GM21737 (cell line): ENCODE data around the gene ESPN.

Experiments used
- ATAC-seq: cut with Tn5 transposase; IDR thresholded peaks from one replicate; pipeline ENCODE4 v1.9.1; 2021; ENCODE audit warnings: mild to moderate bottlenecking, moderate library complexity; ENCODE audit not compliant: unreplicated experiment

Gene ESPN

DNA sequence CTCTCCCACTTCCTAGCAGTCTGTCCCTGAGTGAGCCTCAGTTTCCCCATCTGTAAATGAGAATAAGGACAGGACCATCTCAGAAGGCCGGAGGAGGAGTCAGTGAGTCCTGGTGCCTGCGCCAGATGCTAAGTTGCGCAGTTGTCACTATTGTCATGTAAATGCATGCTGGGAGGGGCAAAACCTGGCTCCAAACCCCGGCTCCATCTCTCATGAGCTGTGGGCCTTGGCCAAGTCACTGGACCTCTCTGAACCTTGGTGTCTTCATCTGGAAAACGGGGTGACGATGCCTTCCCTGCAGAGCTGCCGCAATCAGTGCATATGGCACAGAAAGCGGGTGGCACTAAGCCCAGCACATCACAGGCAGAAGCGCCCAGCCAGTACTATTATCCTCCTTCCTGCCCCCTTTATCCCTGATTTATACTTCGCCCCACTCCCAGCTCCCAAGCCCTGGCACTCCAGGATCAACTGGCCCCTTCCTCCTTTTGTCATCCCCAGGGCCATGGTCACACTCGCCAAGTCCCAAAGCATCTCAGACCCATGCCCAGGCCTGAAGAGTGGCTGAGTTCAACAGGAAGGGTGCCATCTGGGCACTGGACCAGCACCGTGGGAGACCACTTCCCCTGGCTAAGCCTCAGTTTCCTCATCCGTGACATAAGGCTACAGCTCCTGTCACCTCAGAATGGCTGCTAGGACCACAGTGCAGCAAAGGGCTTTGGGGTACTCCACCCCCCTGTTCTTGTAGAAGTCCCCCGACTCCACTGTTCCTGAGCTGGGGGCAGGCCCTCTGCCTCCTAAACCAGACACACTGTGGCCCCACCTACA lies 71.2 kb downstream of the ESPN start:
- no peak for ATAC-seq

DNA sequence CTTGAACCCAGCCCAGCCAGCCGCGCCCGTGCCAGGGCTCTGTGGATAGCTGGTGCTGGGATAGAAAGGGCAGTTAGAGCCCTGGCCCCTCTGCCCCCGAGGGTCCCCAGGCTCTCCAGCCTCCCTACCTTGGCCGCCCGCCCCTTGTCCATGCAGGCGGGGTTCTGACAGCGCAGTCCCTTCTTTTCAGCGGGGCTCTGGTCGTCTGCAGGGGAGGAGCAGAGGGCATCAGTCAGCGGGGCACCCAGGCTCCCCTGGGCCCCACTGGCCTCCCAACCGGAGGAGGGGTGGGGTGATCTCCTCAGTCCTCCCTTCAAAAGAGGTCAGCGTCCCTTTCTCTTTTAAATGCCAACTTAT lies 71.8 kb downstream of the ESPN start:
- ATAC-seq, result no peak

DNA sequence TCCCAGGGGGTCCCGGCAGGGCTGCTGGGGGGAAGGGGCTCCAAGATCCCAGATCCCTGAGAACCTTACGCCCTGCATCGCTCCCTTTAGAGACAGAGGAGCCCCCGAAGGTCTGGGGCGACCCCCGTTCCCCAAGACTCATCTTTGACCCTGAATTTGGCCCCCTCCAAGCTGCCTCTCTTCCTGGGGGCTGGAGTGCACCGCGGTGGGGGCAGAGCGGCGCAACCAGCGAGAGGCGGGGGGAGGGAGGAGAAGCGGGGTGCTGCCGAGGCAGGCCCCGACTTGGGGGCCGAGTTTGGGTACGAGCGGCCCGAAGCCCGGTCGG lies 72.3 kb downstream of the ESPN start:
- no peak for ATAC-seq

DNA sequence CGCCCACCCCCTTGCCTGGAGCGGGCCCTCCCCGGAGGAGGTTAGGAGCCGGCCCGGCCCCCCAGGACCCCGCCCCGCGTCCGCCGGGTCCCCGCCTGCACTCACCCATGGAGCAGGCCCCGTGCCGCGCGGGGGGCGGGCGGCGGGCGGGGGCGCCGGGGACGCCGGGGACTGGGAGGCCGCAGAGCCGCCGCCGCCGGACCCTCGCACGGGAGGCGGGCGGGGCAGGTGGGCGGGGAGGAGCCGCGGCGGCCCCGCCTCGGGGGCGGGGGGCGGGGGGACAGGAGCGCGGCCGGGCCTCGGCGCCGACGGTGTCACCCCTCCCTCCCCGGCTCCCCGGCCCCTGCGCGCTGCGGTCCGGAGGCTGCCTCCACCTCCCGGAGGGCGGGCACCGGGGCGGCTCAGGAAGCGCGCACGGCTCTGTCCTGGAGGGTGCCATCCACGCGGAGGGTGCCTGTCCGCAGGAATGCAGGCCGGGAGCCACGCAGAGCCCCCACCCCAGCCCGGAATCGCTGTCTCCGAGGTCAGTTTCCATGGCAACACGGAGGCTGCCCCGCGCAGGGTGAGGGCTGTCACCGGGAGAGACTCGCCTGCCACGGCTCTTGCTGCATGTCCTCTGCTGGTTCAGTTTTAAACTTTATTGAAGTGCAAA lies 72.8 kb downstream of the ESPN start:
- ATAC-seq, result no peak

DNA sequence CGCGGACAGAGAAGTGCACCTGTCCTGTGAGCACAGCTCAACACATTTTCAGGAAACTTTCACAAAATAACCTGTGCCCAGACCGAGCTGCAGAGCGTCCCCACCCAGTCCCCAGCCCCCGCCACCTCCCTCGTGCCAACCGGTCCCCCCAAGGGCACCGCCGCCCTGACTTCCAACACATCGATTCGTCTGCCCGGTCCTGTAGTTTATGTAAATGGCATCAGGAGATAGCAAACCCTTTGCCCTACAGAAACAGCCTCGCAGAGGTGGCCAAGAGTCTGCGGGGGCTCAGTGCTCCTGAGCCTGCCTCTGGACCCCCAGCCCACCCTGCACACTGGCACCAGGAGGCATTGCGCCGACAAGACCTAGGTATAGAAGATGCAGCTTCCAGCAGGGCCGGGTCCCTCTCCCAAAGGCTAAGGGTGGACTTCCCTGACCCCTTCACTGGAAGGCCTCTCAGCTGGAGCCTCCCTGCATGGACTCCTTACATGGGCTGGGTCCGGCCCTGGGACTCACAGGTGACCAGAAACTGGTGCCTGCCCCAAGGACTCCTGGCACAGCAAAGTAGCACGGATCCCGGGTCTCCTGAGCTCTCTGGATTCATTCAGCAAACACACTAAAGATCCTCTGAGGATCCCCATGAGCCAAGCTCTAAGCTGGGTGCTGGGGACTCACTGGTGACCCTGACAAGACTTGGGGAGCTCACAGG lies 73.4 kb downstream of the ESPN start:
- ATAC-seq, result no peak

DNA sequence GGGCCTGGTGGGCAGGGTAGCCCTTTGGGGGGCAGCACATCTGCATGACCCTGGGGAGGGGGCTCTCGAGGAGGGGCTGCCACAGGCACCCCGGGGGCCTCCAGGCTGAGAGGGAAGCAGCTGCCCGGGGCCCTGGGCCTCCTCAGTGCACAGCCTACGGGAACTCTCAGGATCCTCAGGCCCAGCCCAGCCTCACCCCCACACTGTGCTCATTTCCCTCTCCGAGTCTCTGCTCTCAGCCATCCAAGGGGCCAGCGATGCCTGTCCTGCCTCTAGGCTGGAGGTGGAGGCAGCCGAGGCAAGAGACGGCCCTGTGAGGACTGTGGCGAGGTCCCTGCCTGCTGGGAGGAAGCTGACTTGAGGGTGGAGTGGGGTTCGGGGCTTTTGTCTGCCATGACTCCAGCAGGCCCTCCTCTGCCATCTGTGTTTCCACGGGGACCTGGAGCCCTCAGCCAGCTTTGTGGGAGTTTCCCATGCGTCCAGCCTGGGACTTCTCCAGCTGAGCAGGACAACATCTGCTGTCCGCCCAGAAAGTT lies 74.1 kb downstream of the ESPN start:
- no peak for ATAC-seq

DNA sequence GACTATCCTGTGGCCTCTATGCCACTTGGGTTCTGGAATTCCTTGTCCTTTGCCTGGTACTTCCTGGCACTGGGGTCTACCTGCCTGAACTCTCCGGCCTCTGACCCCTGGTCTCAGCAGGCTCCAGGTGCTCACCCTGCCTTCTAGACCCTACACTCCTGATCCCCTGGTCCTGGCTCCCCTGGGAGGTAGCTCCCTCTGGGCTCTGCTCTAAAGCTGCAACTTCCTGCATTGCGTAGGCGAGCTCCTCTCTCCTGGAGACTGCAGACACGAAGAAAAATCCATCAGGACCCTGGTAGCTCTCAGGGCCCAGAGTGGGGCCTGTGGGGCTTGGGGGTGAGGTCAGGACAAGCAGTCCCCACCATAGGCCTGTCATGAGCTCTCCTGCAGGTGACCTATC lies 74.7 kb downstream of the ESPN start:
- no peak for ATAC-seq

DNA sequence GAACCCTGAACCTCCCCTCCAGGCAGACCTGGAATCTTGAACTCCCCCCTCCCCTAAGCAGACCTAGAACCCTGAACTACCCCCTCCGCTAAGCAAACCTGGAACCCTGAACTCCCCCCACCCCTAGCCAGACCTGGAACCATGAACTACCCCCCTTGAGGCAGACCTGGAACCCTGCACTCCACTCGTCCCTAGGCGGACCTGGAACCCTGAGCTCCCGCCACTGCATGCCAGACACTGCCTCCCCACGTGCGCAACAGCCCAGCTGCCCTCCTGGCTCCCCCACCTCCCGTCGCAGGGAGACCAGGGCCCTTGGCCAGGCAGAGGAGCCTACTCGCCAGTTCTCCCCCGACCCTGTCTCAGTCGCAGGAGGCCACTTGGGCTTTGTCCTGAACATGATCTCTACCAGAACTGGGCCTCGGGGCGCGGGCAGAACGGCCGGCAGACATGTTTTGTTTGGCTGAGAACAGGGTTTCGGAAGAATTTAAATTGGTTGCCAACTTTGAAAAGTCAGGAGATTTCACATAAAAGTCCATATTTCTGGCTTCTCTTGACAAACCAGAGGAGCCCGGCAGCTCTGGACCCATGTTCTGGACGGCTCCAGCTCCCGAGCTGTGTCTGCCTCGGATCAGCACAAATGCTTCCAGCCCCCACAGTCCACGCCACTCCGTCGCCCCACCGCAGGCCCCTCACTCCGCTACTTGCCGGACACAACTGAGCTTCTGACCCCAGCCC lies 76.1 kb downstream of the ESPN start:
- no peak for ATAC-seq

DNA sequence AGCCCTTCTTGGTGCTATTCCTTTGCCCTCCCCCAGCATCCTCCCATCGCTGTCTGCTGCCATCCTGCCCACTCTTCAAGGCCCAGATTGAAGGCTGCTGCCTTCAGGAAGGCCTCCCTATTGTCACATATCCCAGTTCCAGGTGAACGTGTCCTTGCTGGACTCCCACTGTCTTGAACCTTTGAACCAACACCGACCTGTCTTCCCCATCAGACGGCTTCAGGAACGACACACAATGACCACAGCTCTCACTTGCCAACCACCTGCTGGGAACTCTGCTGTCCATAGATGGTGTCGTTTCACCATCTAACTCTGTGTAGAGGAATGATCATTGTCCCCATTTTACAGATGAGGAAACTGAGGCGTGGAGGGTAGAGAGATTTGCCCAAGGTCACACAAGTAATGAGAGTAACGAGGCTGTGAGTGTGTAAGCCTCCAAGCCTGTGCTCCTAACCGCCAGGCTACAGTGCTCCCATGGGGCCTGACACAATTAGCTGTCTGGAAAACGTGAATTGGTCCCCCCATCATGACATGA lies 76.8 kb downstream of the ESPN start:
- ATAC-seq, result no peak

DNA sequence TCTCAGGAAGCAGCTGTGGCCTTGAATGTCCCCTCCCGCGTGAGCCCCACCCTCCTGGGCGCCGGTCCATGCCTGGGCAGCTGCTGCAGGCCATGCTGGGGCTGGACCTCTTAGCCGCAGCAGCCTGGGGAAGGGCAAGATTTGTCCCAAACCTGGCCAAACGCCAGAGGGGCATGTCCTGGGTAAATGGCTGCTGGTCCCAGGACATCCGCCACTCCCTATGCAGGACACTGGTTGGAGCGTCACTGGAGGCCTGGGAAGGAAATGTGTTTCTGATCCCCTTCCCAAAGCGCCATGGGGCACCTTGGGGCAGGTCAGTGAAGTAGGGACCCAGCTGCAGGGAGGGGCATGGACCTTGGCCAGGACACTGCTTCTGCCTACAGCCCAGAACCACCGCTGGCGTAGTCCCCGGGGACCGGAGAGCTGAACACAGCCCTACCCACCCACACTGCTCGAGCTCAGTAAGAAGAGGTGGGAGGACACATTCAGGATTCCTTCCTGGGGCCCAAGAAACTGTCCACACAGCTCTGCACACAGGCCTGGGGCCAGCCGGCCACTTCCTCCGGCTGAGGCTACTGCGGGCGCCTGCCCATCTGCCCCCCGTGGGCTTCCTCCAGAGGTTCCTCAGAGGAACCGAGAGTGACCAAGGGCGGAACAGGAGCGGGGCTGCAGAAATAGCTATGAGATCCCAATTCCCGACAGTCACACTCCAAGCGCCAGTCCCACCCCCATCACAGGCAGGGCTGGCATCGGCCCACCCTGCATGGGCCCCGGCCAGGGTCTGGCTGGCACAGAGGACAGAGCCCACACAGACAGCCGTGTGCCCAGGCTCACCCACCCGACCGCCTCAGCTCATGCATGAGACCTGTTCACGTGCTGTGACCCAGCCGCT lies 77.7 kb downstream of the ESPN start:
- ATAC-seq, result no peak

DNA sequence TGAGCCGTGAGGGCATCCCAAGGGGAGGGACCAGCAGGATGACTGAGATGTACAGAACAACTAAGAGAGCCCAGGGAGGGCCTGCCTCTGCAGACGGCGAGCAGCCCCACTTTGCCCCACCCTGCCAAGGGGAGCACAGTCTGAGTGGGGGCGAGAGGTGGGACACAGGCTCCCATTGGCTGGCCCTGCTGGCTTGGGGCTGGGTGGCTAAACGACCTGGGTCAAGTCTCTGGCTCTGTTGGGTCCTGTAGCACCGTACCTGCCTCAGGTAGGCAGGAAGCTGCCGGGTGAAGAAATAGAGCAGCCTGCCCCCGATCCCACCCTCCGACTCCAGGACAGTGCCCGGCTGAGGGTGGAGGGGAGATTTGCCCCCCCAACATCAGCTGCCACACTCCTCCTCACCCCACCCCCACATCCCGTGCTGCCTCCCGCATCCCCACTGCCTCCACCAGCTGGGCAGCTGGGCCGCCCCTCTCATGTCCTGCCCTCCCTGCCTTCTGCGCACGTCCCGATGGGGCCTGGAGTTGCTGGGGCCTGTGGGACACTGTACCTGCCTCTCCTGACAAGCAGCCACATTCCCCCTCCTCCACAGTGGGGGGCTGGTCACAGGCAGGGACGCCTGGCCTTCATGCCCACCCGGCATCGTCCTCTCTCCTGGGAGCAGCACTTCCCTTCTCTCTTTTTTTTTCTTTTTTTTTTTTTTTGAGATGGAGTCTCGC lies 79.5 kb downstream of the ESPN start:
- ATAC-seq, result no peak

DNA sequence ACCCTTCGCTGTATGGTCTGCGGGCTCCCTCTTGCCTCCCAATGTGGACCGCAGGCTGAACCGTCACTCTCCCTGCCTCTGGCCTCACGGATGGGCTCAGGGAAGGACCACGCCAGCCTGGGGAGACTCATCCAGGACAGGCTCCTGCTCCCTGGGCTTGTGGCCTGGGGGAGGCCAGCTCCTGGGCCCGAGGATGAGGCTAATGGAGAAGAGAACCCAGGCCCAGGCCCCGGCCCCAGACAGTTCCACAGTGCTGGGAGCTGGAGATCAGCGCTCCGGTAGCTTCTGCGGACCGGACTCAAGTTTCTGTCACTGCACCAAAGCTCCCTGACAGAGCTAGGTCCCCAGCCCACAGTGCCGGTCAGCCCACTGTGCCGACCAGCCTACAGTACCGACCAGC lies 80.3 kb downstream of the ESPN start:
- ATAC-seq, result no peak

DNA sequence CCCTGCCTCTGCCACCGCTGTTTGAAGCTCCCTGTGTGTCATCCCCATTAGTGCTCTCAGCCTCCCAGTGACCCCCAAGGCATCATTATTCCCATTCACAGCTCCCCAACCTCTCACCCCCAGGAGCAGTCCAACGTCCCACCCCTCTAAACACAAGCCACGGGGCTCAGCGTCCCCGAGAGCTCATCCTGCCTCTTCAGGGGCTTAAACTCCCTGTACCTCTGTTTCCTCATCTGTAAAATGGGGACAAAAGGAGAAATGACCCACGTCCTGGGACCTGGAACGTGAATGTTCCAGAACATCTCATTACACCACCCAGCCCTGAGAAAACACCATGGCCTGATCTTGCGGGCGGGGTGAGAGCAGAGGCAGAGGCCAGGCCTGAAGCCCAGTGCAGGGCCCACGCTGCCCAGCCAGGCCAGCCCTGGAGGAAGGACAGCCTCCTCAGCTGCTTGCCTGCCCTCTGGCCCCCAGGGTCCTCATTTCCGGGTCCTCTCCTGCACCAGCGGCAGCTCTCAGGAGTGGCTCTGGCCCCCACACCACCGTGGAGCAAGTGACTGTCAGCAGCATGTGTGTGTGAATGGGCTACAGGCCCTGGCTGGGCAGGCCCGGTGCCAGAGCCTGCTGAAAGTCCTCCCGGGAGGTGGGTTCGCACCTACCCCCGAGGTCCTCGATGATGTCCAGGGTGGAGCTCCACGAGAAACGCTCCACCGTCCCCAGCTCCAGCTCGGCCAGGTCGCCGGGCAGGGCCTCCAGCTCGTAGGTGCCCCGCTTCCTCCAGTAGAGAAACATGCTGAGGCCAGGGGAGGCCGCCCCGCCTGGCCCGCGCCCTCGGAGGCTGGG lies 81.0 kb downstream of the ESPN start:
- ATAC-seq, result no peak

DNA sequence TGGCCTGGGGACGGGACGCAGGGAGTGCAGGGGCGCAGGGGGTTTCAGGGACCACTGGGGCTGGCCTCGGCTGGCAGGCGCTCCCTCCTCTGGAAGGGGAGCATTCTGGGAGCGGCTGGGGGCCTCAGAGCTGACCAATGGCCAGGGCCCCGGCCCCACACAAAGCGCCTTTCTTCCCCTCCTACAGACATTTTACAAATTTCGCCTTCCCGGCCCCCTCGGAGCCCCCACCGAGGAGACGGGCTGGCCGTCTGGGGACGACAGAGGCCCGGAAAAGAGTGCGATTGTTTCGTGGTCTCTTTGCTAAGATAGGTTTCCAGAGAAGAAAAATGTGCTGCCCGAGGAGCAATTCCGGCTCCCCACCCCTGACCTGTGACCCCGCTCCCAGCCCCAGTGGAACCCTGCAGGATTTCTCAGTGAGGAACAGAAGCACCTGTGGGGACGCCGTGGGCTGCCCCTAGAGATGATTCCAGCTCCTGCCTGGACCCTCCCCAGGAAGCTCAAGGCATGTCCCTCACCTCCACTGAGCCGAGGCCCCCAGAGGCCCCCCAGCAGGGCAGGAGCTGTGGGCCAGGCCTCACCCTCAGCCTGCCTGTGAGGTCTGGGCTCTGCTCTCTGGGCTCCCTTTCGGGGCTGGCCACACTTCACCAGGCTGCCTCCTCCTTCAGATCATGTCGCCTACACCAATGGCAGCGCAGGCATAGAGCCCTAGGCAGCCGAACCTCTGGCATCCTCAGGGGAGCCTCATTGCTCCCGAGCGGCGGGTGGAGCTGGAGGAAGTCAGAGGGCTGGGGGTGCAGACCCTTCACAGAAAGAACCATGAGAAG lies 81.8 kb downstream of the ESPN start:
- no peak for ATAC-seq

DNA sequence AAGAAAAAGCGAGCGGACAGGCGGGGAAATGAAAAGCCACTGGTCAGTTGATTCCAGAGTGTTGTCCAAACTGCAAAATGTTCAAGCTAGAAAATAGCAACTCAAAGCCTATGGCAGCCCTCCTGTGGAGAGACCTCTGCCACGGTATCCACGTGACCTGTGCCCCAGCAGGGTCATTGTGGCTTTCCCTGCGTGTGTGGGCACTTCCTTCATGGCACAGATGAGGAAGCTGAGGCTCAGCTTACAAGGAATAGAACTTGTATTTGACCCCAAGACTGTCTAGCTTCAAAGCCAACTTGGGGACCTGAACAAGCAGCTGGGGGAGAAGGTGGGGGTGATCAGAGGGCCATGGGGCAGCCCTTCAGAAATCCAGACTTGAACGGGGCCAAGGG lies 82.5 kb downstream of the ESPN start:
- no peak for ATAC-seq

DNA sequence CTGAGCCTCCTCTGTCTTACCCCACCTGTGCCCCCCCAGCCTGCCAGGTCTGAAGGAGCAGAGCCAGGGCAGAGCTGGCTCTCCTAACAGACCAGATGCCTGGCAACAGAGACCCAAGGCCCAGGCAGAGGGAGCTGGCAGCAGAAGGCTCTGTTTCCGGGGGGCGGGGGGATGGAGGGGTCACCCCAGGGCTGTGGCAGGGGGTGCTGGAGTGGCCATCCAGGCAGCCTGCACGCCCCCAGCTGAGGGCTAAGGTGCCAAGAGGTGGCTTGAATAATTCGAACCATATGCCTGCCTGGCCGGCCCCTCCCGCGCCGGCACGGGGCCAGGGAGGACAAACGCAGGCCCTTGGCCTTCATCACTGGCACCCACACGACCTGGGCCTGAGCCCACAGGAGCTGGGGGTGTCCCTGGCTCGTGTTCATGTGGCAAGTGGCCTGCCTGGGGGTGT lies 82.9 kb downstream of the ESPN start:
- no peak for ATAC-seq

DNA sequence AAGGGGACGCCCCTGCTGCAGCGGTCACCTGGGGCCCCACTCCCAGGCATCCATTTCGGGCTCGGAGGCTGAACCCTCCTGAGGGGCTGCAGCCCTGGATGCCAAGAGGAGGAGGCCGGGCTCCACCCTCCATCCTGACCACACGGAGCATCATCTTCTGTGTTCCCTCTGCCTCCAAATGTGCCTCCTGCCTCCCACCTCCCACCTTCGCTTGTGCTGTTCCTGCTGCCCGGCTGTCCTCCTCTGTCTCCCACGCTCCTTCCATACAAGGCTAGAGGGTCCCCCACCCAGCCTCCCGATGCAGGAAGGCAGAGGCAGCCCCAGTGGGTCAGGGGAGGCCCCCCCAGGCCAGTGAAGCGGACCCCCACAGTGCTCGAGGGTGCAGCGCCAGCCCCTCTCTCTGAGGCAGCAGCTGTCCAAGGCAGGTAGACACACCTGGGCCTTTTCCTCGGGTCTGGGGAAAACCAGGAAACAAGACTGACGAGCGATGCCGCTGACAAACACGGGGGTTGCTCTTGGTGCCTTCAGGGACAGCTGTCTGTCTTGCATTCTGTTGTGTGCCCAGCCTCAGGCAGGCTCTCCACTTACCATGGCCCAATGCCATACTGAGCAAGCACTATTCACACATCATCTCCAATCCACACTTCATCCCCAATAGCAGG lies 83.7 kb downstream of the ESPN start:
- ATAC-seq, result no peak
